ENCODE measurements around the gene LYPLAL1.

GRCh38 chr1:219140303-219140877 is 33.3 kb upstream of the LYPLAL1 start:
- no peak for TF ChIP-seq CTCF (IDR thresholded peaks at IDR 0.05; ENCODE audit: low read depth, low read length)
- no peak for TF ChIP-seq MYC (IDR thresholded peaks at IDR 0.05; ENCODE audit: low read depth, low read length)

All from NB4 (cell line).